HepG2 (cell line): ENCODE results near the gene TLCD3A. TPM values are rescaled to one million over a fixed set of nuclear protein-coding genes. Genes with fewer than 3 reads are reported as not detected.

ENCODE experiments used
- BORCS8-MEF2B ChIP-seq: sonication (generic); formaldehyde crosslinking; IDR thresholded peaks from 2 replicates; pipeline ENCODE4 v1.8.0; 2022; ENCODE audit warnings: mild to moderate bottlenecking, missing genetic modification reagents
- GATA4 ChIP-seq: sonication (generic); IDR thresholded peaks from 2 replicates; pipeline ENCODE4 v1.6.1; 2016; ENCODE audit warnings: antibody characterized with exemption, low read depth, borderline replicate concordance
- GATAD2A ChIP-seq: IDR thresholded peaks from 2 replicates; pipeline ENCODE4 v1.6.1; 2016
- HDAC1 ChIP-seq: sonication (generic); formaldehyde crosslinking; IDR thresholded peaks from 2 replicates; pipeline ENCODE4 v1.5.1; 2020; ENCODE audit warnings: mild to moderate bottlenecking, missing genetic modification reagents
- HNRNPK ChIP-seq: fragments of 200-400 bp; formaldehyde crosslinking; IDR thresholded peaks from 2 replicates; pipeline ENCODE4 v1.6.1; 2018; ENCODE audit warnings: low read length, low read depth, moderate library complexity, mild to moderate bottlenecking; ENCODE audit not compliant: poor library complexity, severe bottlenecking
- HOXA3 ChIP-seq: sonication (generic); formaldehyde crosslinking; IDR thresholded peaks from 2 replicates; pipeline ENCODE4 v1.5.0; 2020; ENCODE audit warnings: missing genetic modification reagents
- MBD4 ChIP-seq: IDR thresholded peaks from 2 replicates; pipeline ENCODE4 v1.6.1; 2012; ENCODE audit warnings: low read length, inconsistent platforms, borderline replicate concordance
- NRL ChIP-seq: sonication (generic); formaldehyde crosslinking; IDR thresholded peaks from 2 replicates; pipeline ENCODE4 v1.5.0; 2020; ENCODE audit warnings: missing genetic modification reagents, mild to moderate bottlenecking, moderate library complexity, borderline replicate concordance
- PLRG1 ChIP-seq: fragments of 450-650 bp; conservative IDR thresholded peaks from 2 replicates; pipeline ENCODE4 v1.6.1; 2016
- RXRA ChIP-seq: sonication (generic); formaldehyde crosslinking; IDR thresholded peaks from 2 replicates; pipeline ENCODE4 v1.5.1; 2020; ENCODE audit warnings: missing genetic modification reagents
- ZNF101 ChIP-seq: sonication (generic); formaldehyde crosslinking; IDR thresholded peaks from 2 replicates; pipeline ENCODE4 v1.4.0; 2020; ENCODE audit warnings: mild to moderate bottlenecking, low read depth, missing genetic modification reagents, borderline replicate concordance
- ZNF136 ChIP-seq: sonication (generic); formaldehyde crosslinking; IDR thresholded peaks from 2 replicates; pipeline ENCODE4 v1.8.1; 2022; ENCODE audit warnings: low read depth, mild to moderate bottlenecking, moderate library complexity, missing genetic modification reagents
- ZNF207 ChIP-seq: fragments of 450-650 bp; IDR thresholded peaks from 2 replicates; pipeline ENCODE4 v1.6.1; 2016; ENCODE audit warnings: antibody characterized with exemption, borderline replicate concordance
- ZNF329 ChIP-seq: sonication (generic); formaldehyde crosslinking; IDR thresholded peaks from 2 replicates; pipeline ENCODE4 v1.9.0; 2021; ENCODE audit warnings: low read depth, mild to moderate bottlenecking, missing genetic modification reagents
- ZNF678 ChIP-seq: sonication (generic); formaldehyde crosslinking; IDR thresholded peaks from 2 replicates; pipeline ENCODE4 v1.4.0; 2020; ENCODE audit warnings: mild to moderate bottlenecking, missing genetic modification reagents
- ZNF747 ChIP-seq: sonication (generic); formaldehyde crosslinking; IDR thresholded peaks from 2 replicates; pipeline ENCODE4 v1.8.1; 2023; ENCODE audit warnings: missing genetic modification reagents, mild to moderate bottlenecking, borderline replicate concordance
- ZNF776 ChIP-seq: sonication (generic); formaldehyde crosslinking; IDR thresholded peaks from 2 replicates; pipeline ENCODE4 v1.4.0; 2020; ENCODE audit warnings: mild to moderate bottlenecking, missing genetic modification reagents
- polyA plus RNA-seq, 8 experiments: library from polyadenylated mRNA; depleted of rRNA in 3 of 8; stranded (reverse) in 7 of 8; unstranded in 1 of 8; fragments of >200 nt; fragmentation: Illumina TruSeq in 4 of 8; extraction: Trizol in 4 of 8; gene quantifications; 2 replicates each; pipeline versions ENCODE4 v1.2.1 to v1.2.3, GENCODE V29; 2011 to 2016; ENCODE audit warnings: low read depth in 4 of 8, missing spikeins in 1 of 8, mixed read lengths in 1 of 8; ENCODE audit not compliant: insufficient read depth in 1 of 8
- total RNA-seq, 5 experiments: library from RNA; depleted of rRNA; stranded (reverse); fragments of >200 nt; fragmentation: Illumina TruSeq; extraction: Trizol; gene quantifications; 2 replicates each; pipeline ENCODE4 v1.2.3, GENCODE V29; 2016; ENCODE audit warnings: low read depth in 1 of 5
- TF ChIP-seq, protein P1 (sequence below): sonication (generic); formaldehyde crosslinking; IDR thresholded peaks from 2 replicates; pipeline ENCODE4 v1.8.0; 2022; ENCODE audit warnings: mild to moderate bottlenecking, missing genetic modification reagents
- TF ChIP-seq, protein P2 (sequence below): sonication (generic); formaldehyde crosslinking; IDR thresholded peaks from 2 replicates; pipeline ENCODE4 v1.4.0; 2020; ENCODE audit warnings: missing genetic modification reagents; ENCODE audit errors: not compliant biosample characterization
- TF ChIP-seq, protein P3 (sequence below): conservative IDR thresholded peaks from 2 replicates; pipeline ENCODE4 v1.6.1; 2018; ENCODE audit warnings: missing genetic modification reagents
- TF ChIP-seq, protein P4 (sequence below): IDR thresholded peaks from 2 replicates; pipeline ENCODE4 v1.6.1; 2018; ENCODE audit warnings: missing genetic modification reagents

The TLCD3A gene
- total and polyA plus RNA-seq, 2 of the 13 experiments (the other 11 are each of a cell fraction or from before 2014, with no cell fraction given), result 25.2 to 46.6 TPM

DNA sequence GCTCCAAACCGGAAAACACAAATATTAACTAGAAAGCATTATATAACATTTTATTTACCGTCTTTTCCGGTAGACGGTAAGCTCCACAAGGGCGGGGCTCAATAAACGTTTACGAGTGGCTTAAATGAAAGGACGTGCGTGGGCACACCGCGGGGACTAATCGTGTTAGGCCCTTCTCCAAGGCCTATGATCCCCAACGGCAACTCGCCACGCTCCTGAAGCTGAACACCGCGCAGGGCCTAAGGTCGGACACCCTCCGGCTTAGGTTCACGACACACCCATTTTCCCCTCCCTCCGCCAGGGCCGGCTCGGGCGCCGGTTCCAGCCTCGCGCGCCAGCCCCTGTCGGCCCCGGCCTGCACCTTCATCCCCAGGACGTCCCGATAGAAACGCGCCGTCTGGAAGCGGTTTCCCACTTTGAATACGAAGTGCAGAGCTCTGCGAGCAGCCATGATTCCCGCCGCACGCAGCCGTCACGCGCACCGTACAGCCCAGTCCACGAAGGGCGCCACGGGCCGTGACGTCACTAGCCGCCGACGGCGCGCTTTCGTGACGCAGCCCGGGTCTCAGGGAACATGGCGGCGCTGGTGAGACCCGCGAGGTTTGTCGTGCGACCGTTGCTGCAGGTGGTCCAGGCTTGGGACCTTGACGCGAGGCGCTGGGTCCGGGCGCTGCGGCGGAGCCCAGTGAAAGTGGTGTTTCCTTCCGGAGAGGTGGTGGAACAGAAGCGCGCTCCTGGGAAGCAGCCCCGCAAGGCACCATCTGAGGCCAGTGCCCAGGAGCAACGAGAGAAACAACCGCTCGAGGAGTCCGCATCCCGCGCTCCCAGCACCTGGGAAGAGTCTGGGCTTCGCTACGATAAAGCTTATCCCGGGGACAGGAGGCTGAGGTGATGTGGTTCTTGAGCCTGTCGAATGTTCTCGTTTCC, 49.7 kb downstream of the TLCD3A start, which contains the start of the genes GLOD4 and MRM3 (continued):
- TF ChIP-seq, protein P1, sequence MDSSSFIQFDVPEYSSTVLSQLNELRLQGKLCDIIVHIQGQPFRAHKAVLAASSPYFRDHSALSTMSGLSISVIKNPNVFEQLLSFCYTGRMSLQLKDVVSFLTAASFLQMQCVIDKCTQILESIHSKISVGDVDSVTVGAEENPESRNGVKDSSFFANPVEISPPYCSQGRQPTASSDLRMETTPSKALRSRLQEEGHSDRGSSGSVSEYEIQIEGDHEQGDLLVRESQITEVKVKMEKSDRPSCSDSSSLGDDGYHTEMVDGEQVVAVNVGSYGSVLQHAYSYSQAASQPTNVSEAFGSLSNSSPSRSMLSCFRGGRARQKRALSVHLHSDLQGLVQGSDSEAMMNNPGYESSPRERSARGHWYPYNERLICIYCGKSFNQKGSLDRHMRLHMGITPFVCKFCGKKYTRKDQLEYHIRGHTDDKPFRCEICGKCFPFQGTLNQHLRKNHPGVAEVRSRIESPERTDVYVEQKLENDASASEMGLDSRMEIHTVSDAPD (CRISPR knock-in tag), result peak; percentile 63; the same call in 1 of the 2 replicates
- TF ChIP-seq HDAC1 (peak; percentile 100), HNRNPK (no peak), GATA4 (no peak), ZNF678 (CRISPR knock-in tag) (peak; percentile 26; the same call in 1 of the 2 replicates), ZNF776 (CRISPR knock-in tag) (peak; percentile 87), HOXA3 (CRISPR knock-in tag) (peak; percentile 100), RXRA (CRISPR knock-in tag) (peak; percentile 86), ZNF136 (CRISPR knock-in tag) (peak; percentile 89; the same call in 1 of the 2 replicates), ZNF101 (CRISPR knock-in tag) (no peak), ZNF329 (CRISPR knock-in tag) (peak; percentile 72; the same call in 1 of the 2 replicates), GATAD2A (peak; percentile 83), PLRG1 (no peak), MBD4 (no peak), ZNF747 (CRISPR knock-in tag) (peak; percentile 70), NRL (CRISPR knock-in tag) (peak; percentile 77; the same call in 1 of the 2 replicates), BORCS8-MEF2B (CRISPR knock-in tag) (no peak; the same call in 1 of the 2 replicates), ZNF207 (no peak)
- TF ChIP-seq, protein P2, sequence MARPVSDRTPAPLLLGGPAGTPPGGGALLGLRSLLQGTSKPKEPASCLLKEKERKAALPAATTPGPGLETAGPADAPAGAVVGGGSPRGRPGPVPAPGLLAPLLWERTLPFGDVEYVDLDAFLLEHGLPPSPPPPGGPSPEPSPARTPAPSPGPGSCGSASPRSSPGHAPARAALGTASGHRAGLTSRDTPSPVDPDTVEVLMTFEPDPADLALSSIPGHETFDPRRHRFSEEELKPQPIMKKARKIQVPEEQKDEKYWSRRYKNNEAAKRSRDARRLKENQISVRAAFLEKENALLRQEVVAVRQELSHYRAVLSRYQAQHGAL (CRISPR knock-in tag), result no peak
- TF ChIP-seq, protein P3, sequence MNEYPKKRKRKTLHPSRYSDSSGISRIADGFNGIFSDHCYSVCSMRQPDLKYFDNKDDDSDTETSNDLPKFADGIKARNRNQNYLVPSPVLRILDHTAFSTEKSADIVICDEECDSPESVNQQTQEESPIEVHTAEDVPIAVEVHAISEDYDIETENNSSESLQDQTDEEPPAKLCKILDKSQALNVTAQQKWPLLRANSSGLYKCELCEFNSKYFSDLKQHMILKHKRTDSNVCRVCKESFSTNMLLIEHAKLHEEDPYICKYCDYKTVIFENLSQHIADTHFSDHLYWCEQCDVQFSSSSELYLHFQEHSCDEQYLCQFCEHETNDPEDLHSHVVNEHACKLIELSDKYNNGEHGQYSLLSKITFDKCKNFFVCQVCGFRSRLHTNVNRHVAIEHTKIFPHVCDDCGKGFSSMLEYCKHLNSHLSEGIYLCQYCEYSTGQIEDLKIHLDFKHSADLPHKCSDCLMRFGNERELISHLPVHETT, result peak; percentile 86
- TF ChIP-seq, protein P4, sequence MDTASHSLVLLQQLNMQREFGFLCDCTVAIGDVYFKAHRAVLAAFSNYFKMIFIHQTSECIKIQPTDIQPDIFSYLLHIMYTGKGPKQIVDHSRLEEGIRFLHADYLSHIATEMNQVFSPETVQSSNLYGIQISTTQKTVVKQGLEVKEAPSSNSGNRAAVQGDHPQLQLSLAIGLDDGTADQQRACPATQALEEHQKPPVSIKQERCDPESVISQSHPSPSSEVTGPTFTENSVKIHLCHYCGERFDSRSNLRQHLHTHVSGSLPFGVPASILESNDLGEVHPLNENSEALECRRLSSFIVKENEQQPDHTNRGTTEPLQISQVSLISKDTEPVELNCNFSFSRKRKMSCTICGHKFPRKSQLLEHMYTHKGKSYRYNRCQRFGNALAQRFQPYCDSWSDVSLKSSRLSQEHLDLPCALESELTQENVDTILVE (CRISPR knock-in tag), result no peak
